HepG2 (cell line): ENCODE measurements around the gene STIP1. TPM values are rescaled to one million over a fixed set of nuclear protein-coding genes. Genes with fewer than 3 reads are reported as not detected.

Experiments
- AHDC1 ChIP-seq: sonication (generic); formaldehyde crosslinking; IDR thresholded peaks from 2 replicates; pipeline ENCODE4 v1.5.1; 2020; ENCODE audit warnings: mild to moderate bottlenecking, missing genetic modification reagents, borderline replicate concordance
- BCL6 ChIP-seq: IDR thresholded peaks from 2 replicates; pipeline ENCODE4 v1.6.1; 2016; ENCODE audit warnings: missing genetic modification reagents, missing compliant biosample characterization
- FOXA1 ChIP-seq, 2 experiments: fragments of 450-650 bp in 1 of 2; sonication (generic) in 1 of 2; formaldehyde crosslinking in 1 of 2; IDR thresholded peaks; 2 replicates each; pipeline versions ENCODE4 v1.4.0 to v1.6.1; 2016 to 2020; ENCODE audit warnings: missing genetic modification reagents in 1 of 2
- KAT7 ChIP-seq: IDR thresholded peaks from 2 replicates; pipeline ENCODE4 v1.6.1; 2018; ENCODE audit warnings: borderline replicate concordance, missing compliant biosample characterization
- KDM2A ChIP-seq: sonication (generic); formaldehyde crosslinking; IDR thresholded peaks from 2 replicates; pipeline ENCODE4 v1.4.0; 2020; ENCODE audit warnings: low read depth, missing genetic modification reagents, borderline replicate concordance
- KDM5A ChIP-seq: fragments of 200-600 bp; sonication (generic); IDR thresholded peaks from 2 replicates; pipeline ENCODE4 v1.7.0; 2018; ENCODE audit warnings: antibody characterized with exemption, mild to moderate bottlenecking, low read length, borderline replicate concordance
- MLX ChIP-seq: IDR thresholded peaks from 2 replicates; pipeline ENCODE4 v1.6.1; 2016
- POLR2AphosphoS2 ChIP-seq: IDR thresholded peaks from 2 replicates; pipeline ENCODE4 v1.6.1; 2011; ENCODE audit warnings: low read depth, low read length, improper control_type of control experiment
- SIN3A ChIP-seq: IDR thresholded peaks from 2 replicates; pipeline ENCODE4 v1.6.1; 2011; ENCODE audit warnings: low read depth, mild to moderate bottlenecking, control low read depth, low read length, borderline replicate concordance
- SOX13 ChIP-seq, 3 experiments: fragments of 450-650 bp in 1 of 3; sonication (generic) in 1 of 3; formaldehyde crosslinking in 1 of 3; IDR thresholded peaks in 2 of 3; conservative IDR thresholded peaks in 1 of 3; 2 replicates each; pipeline versions ENCODE4 v1.5.0 to v1.6.1; 2016 to 2020; ENCODE audit warnings: antibody characterized with exemption in 1 of 3, mild to moderate bottlenecking in 1 of 3, missing compliant biosample characterization in 1 of 3, missing genetic modification reagents in 1 of 3, moderate library complexity in 1 of 3
- SPEN ChIP-seq: sonication (generic); formaldehyde crosslinking; IDR thresholded peaks from 2 replicates; pipeline ENCODE4 v1.5.1; 2020; ENCODE audit warnings: low read depth, mild to moderate bottlenecking, missing genetic modification reagents
- THRA ChIP-seq: sonication (generic); formaldehyde crosslinking; IDR thresholded peaks from 2 replicates; pipeline ENCODE4 v1.4.0; 2020; ENCODE audit warnings: missing genetic modification reagents, borderline replicate concordance
- ZFP36 ChIP-seq: fragments of 150-350 bp; IDR thresholded peaks from 2 replicates; pipeline ENCODE4 v1.6.1; 2018; ENCODE audit warnings: borderline replicate concordance, low read length, low read depth; ENCODE audit not compliant: partially characterized antibody
- ZNF160 ChIP-seq: sonication (generic); formaldehyde crosslinking; IDR thresholded peaks from 2 replicates; pipeline ENCODE4 v1.8.0; 2022; ENCODE audit warnings: mild to moderate bottlenecking, inconsistent platforms, missing genetic modification reagents
- ZNF33A ChIP-seq: sonication (generic); formaldehyde crosslinking; IDR thresholded peaks from 2 replicates; pipeline ENCODE4 v1.5.1; 2020; ENCODE audit warnings: missing genetic modification reagents, mild to moderate bottlenecking, moderate library complexity, borderline replicate concordance
- ZNF431 ChIP-seq: sonication (generic); formaldehyde crosslinking; IDR thresholded peaks from 2 replicates; pipeline ENCODE4 v1.9.0; 2022; ENCODE audit warnings: missing genetic modification reagents, low read depth, mild to moderate bottlenecking, borderline replicate concordance
- ZNF703 ChIP-seq: sonication (generic); formaldehyde crosslinking; IDR thresholded peaks from 2 replicates; pipeline ENCODE4 v1.5.1; 2020; ENCODE audit warnings: missing genetic modification reagents, mild to moderate bottlenecking, moderate library complexity, borderline replicate concordance
- ZNF740 ChIP-seq: sonication (generic); formaldehyde crosslinking; IDR thresholded peaks from 2 replicates; pipeline ENCODE4 v1.4.0; 2020; ENCODE audit warnings: missing genetic modification reagents
- ZSCAN12 ChIP-seq: sonication (generic); formaldehyde crosslinking; IDR thresholded peaks from 2 replicates; pipeline ENCODE4 v1.9.0; 2021; ENCODE audit warnings: mild to moderate bottlenecking, missing genetic modification reagents
- polyA plus RNA-seq, 8 experiments: library from polyadenylated mRNA; depleted of rRNA in 3 of 8; stranded (reverse) in 7 of 8; unstranded in 1 of 8; fragments of >200 nt; fragmentation: Illumina TruSeq in 4 of 8; extraction: Trizol in 4 of 8; gene quantifications; 2 replicates each; pipeline versions ENCODE4 v1.2.1 to v1.2.3, GENCODE V29; 2011 to 2016; ENCODE audit warnings: low read depth in 4 of 8, missing spikeins in 1 of 8, mixed read lengths in 1 of 8; ENCODE audit not compliant: insufficient read depth in 1 of 8
- total RNA-seq, 5 experiments: library from RNA; depleted of rRNA; stranded (reverse); fragments of >200 nt; fragmentation: Illumina TruSeq; extraction: Trizol; gene quantifications; 2 replicates each; pipeline ENCODE4 v1.2.3, GENCODE V29; 2016; ENCODE audit warnings: low read depth in 1 of 5

The STIP1 gene
- total and polyA plus RNA-seq, 2 of the 13 experiments (the other 11 are each of a cell fraction or from before 2014, with no cell fraction given), result 81.1 to 217 TPM

GRCh38 chr11:64237484-64237951 lies 51.5 kb downstream of the STIP1 start (continued):
- no peak for TF ChIP-seq ZNF160 (CRISPR knock-in tag)
- peak; percentile 46; the same call in 1 of the 2 replicates for TF ChIP-seq KDM2A (CRISPR knock-in tag)
- TF ChIP-seq BCL6 (CRISPR knock-in tag), result peak; percentile 63
- no peak for TF ChIP-seq POLR2AphosphoS2
- no peak for TF ChIP-seq ZFP36
- TF ChIP-seq THRA (CRISPR knock-in tag), result 0 out of 2 replicates have a peak, but pooled peaks have one; percentile 52
- TF ChIP-seq ZNF703 (CRISPR knock-in tag), result peak; percentile 50; the same call in 1 of the 2 replicates
- TF ChIP-seq ZNF740 (CRISPR knock-in tag), result no peak
- TF ChIP-seq ZNF431 (CRISPR knock-in tag), result no peak; the same call in 1 of the 2 replicates
- 0 out of 2 replicates have a peak, but pooled peaks have one; percentile 45 for TF ChIP-seq KAT7 (CRISPR knock-in tag)
- TF ChIP-seq MLX (CRISPR knock-in tag), result peak; percentile 44
- no peak for TF ChIP-seq AHDC1
- peak; percentile 30; the same call in 1 of the 2 replicates for TF ChIP-seq KDM5A
- peak; percentile 51; the same call in 1 of the 2 replicates for TF ChIP-seq FOXA1 (IDR thresholded peaks at IDR 0.05)
- peak; percentile 71 for TF ChIP-seq FOXA1 (CRISPR knock-in tag; IDR thresholded peaks at IDR 0.05)
- no peak for TF ChIP-seq ZNF33A (CRISPR knock-in tag)
- no peak for TF ChIP-seq SPEN (CRISPR knock-in tag)
- no peak for TF ChIP-seq SOX13 (IDR thresholded peaks at IDR 0.05)
- TF ChIP-seq SOX13 (CRISPR knock-in tag; conservative IDR thresholded peaks at IDR 0.05 in 1 of 2, IDR thresholded peaks at IDR 0.05 in 1 of 2), result peak in 1 of 2 experiments; percentile 65; a peak in 2 of 4 replicates
- TF ChIP-seq SIN3A, result peak; percentile 88
- TF ChIP-seq ZSCAN12 (CRISPR knock-in tag), result no peak
